Measurements from ENCODE around the gene ZSWIM6. TPM values are rescaled to one million over a fixed set of nuclear protein-coding genes. Genes with fewer than 3 reads are reported as not detected.

Gene ZSWIM6
- total RNA-seq, 4 donors from 2014 or later = 1.9 to 4.0 (median 3.0) TPM

GRCh38 chr5:61549530-61549929, 217.5 kb downstream of the ZSWIM6 start:
- DNase-seq (no peak), ATAC-seq (no peak)
- intact Hi-C loops (cut with DNase I; ENCODE audit: low total_unique reads) (no loop called here), in situ Hi-C loops (cut with MboI; ENCODE audit: low sequenced_read_pairs in 4 of 4) (no loop called here)
- TF ChIP-seq POLR2A (IDR thresholded peaks at IDR 0.05) (no peak), CTCF (IDR thresholded peaks at IDR 0.05 in 4 of 5, conservative IDR thresholded peaks at IDR 0.05 in 1 of 5) (no peak)
- Histone ChIP-seq H3K4me3 (no peak overlapping the region), H3K36me3 (peaks cover 0 to 1% of the 10 kb centered on the region in 2 donors), H3K4me1 (no peaks in the 10 kb centered on the region), H3K9me3 (no peaks in the 10 kb centered on the region), H3K27me3 (no peaks in the 10 kb centered on the region), H3K27ac (no peak overlapping the region)

- Histone ChIP-seq H3K27me3 (no peaks in the 10 kb centered on the region), H3K4me3 (no peak overlapping the region), H3K27ac (no peak overlapping the region), H3K9me3 (no peaks in the 10 kb centered on the region), H3K36me3 (no peaks in the 10 kb centered on the region), H3K4me1 (no peaks in the 10 kb centered on the region)
- TF ChIP-seq CTCF (IDR thresholded peaks at IDR 0.05 in 4 of 5, conservative IDR thresholded peaks at IDR 0.05 in 1 of 5) (no peak), POLR2A (IDR thresholded peaks at IDR 0.05) (no peak)
- intact Hi-C loops (cut with DNase I; ENCODE audit: low total_unique reads) (no loop called here), in situ Hi-C loops (cut with MboI; ENCODE audit: low sequenced_read_pairs in 4 of 4) (no loop called here)
- DNase-seq (no peak), ATAC-seq (no peak)
These were observed 219.7 kb downstream of the ZSWIM6 start for GRCh38 chr5:61551637-61552313.

- no peak overlapping the region for H3K27ac ChIP-seq
These were observed 227.1 kb downstream of the ZSWIM6 start for GRCh38 chr5:61559146-61559545.

GRCh38 chr5:61559722-61560121, 227.7 kb downstream of the ZSWIM6 start:
- intact Hi-C loops (cut with DNase I; ENCODE audit: low total_unique reads) = no loop called here
- ATAC-seq = no peak
- Histone ChIP-seq H3K36me3 (no peaks in the 10 kb centered on the region), H3K4me3 (no peak overlapping the region), H3K9me3 (no peaks in the 10 kb centered on the region), H3K27ac (no peak overlapping the region), H3K4me1 (no peaks in the 10 kb centered on the region), H3K27me3 (no peaks in the 10 kb centered on the region)
- TF ChIP-seq POLR2A (IDR thresholded peaks at IDR 0.05) (no peak), CTCF (IDR thresholded peaks at IDR 0.05 in 4 of 5, conservative IDR thresholded peaks at IDR 0.05 in 1 of 5) (no peak)
- in situ Hi-C loops (cut with MboI; ENCODE audit: low sequenced_read_pairs in 4 of 4) = no loop called here
- no peak for DNase-seq

More at GRCh38 chr5:61559146-61559545, 227.1 kb downstream of the ZSWIM6 start:
- no peaks in the 10 kb centered on the region for H3K36me3 ChIP-seq
- ATAC-seq (no peak), DNase-seq (no peak)
- H3K9me3 ChIP-seq = no peaks in the 10 kb centered on the region
- no peak overlapping the region for H3K4me3 ChIP-seq
- no peaks in the 10 kb centered on the region for H3K27me3 ChIP-seq
- in situ Hi-C loops (cut with MboI; ENCODE audit: low sequenced_read_pairs in 4 of 4) = no loop called here
- TF ChIP-seq CTCF (IDR thresholded peaks at IDR 0.05 in 4 of 5, conservative IDR thresholded peaks at IDR 0.05 in 1 of 5) (no peak), POLR2A (IDR thresholded peaks at IDR 0.05) (no peak)
- intact Hi-C loops (cut with DNase I; ENCODE audit: low total_unique reads) = no loop called here
- no peaks in the 10 kb centered on the region for H3K4me1 ChIP-seq

- Histone ChIP-seq H3K27ac (no peak overlapping the region), H3K4me1 (no peaks in the 10 kb centered on the region), H3K9me3 (no peaks in the 10 kb centered on the region), H3K27me3 (no peaks in the 10 kb centered on the region), H3K36me3 (no peaks in the 10 kb centered on the region), H3K4me3 (no peak overlapping the region)
- ATAC-seq = no peak
- no peak for DNase-seq
- intact Hi-C loops (cut with DNase I; ENCODE audit: low total_unique reads) (no loop called here), in situ Hi-C loops (cut with MboI; ENCODE audit: low sequenced_read_pairs in 4 of 4) (no loop called here)
- TF ChIP-seq CTCF (IDR thresholded peaks at IDR 0.05 in 4 of 5, conservative IDR thresholded peaks at IDR 0.05 in 1 of 5) (no peak), POLR2A (IDR thresholded peaks at IDR 0.05) (no peak)
These were observed 231.3 kb downstream of the ZSWIM6 start for GRCh38 chr5:61563401-61563800.
